Smooth muscle cell of the brain vasculature (primary cell): Measurements from ENCODE around the gene PTGIS.

Experiments used
- DNase-seq: peaks from one replicate; pipeline ENCODE4 v3.0.0-alpha.2; 2012; ENCODE audit warnings: low read depth, low spot score

The PTGIS gene

GRCh38 chr20:49560186-49560585 lies 7.8 kb downstream of the PTGIS start:
- no peak for DNase-seq

GRCh38 chr20:49559411-49560081 lies 8.4 kb downstream of the PTGIS start:
- DNase-seq, result no peak

- no peak for DNase-seq
Measured at GRCh38 chr20:49558826-49559225, 9.1 kb downstream of the PTGIS start.

- no peak for DNase-seq
Measured at GRCh38 chr20:49557449-49557848, 10.5 kb downstream of the PTGIS start.

- DNase-seq, result no peak
Measured at GRCh38 chr20:49556621-49557020, 11.3 kb downstream of the PTGIS start.

- no peak for DNase-seq
Measured at GRCh38 chr20:49549801-49550551, 18.0 kb downstream of the PTGIS start.

GRCh38 chr20:49548371-49548947 lies 19.5 kb downstream of the PTGIS start:
- no peak for DNase-seq

- no peak for DNase-seq
Measured at GRCh38 chr20:49545572-49545971, 22.4 kb downstream of the PTGIS start.

GRCh38 chr20:49544535-49544934 lies 23.4 kb downstream of the PTGIS start:
- no peak for DNase-seq

- DNase-seq, result no peak
Measured at GRCh38 chr20:49543858-49544437, 24.0 kb downstream of the PTGIS start.

GRCh38 chr20:49543071-49543857 lies 24.7 kb downstream of the PTGIS start:
- DNase-seq, result no peak

- no peak for DNase-seq
Measured at GRCh38 chr20:49542514-49542991, 25.4 kb downstream of the PTGIS start.

GRCh38 chr20:49541733-49542513 lies 26.0 kb downstream of the PTGIS start:
- DNase-seq, result peak; percentile 46

GRCh38 chr20:49540687-49541435 lies 27.1 kb downstream of the PTGIS start:
- DNase-seq, result no peak

- no peak for DNase-seq
Measured at GRCh38 chr20:49540232-49540620, 27.7 kb downstream of the PTGIS start.

GRCh38 chr20:49539481-49540231 lies 28.3 kb downstream of the PTGIS start:
- no peak for DNase-seq

- no peak for DNase-seq
Measured at GRCh38 chr20:49538950-49539349, 29.0 kb downstream of the PTGIS start.

- DNase-seq, result no peak
Measured at GRCh38 chr20:49534255-49534712, 33.7 kb downstream of the PTGIS start.

- DNase-seq, result no peak
Measured at GRCh38 chr20:49532285-49532946, 35.5 kb downstream of the PTGIS start.
